ENCODE results near the gene PAK4.

PAK4 gene

GRCh38 chr19:39174142-39174541 is 48.6 kb downstream of the PAK4 start:
- no peak for TF ChIP-seq CTCF (IDR thresholded peaks at IDR 0.05; ENCODE audit: low read depth, low read length)
- H3K4me3 ChIP-seq (ENCODE audit: low read depth, low read length), result no peak overlapping the region

GRCh38 chr19:39174558-39175544 is 49.3 kb downstream of the PAK4 start:
- H3K4me3 ChIP-seq (ENCODE audit: low read depth, low read length), result no peak overlapping the region
- no peak for TF ChIP-seq CTCF (IDR thresholded peaks at IDR 0.05; ENCODE audit: low read depth, low read length)

GRCh38 chr19:39175564-39175963 is 50.0 kb downstream of the PAK4 start:
- no peak for TF ChIP-seq CTCF (IDR thresholded peaks at IDR 0.05; ENCODE audit: low read depth, low read length)
- no peak overlapping the region for H3K4me3 ChIP-seq (ENCODE audit: low read depth, low read length)

GRCh38 chr19:39177110-39177699 is 51.6 kb downstream of the PAK4 start:
- TF ChIP-seq CTCF (IDR thresholded peaks at IDR 0.05; ENCODE audit: low read depth, low read length), result no peak
- no peak overlapping the region for H3K4me3 ChIP-seq (ENCODE audit: low read depth, low read length)

GRCh38 chr19:39177736-39178135 is 52.1 kb downstream of the PAK4 start:
- H3K4me3 ChIP-seq (ENCODE audit: low read depth, low read length), result no peak overlapping the region
- TF ChIP-seq CTCF (IDR thresholded peaks at IDR 0.05; ENCODE audit: low read depth, low read length), result no peak

- no peak overlapping the region for H3K4me3 ChIP-seq (ENCODE audit: low read depth, low read length)
- TF ChIP-seq CTCF (IDR thresholded peaks at IDR 0.05; ENCODE audit: low read depth, low read length), result no peak
These were observed 52.9 kb downstream of the PAK4 start for GRCh38 chr19:39178296-39179006.

Data from WI38 (cell line).